Chondrocyte (in vitro differentiated cells): ENCODE data around the gene COG8. TPM values are rescaled to one million over a fixed set of nuclear protein-coding genes. Genes with fewer than 3 reads are reported as not detected.

Experiments used
- DNase-seq: peaks from one replicate; pipeline ENCODE4 v3.0.0; 2021; ENCODE audit warnings: mixed read lengths, low spot score
- H3K27ac Mint-ChIP-seq: one replicate; pipeline ENCODE4 v1.8.0; 2021; ENCODE audit warnings: mild to moderate bottlenecking, moderate library complexity, mixed read lengths; ENCODE audit not compliant: unreplicated experiment
- H3K27me3 Mint-ChIP-seq: 2 replicates; pipeline ENCODE4 v1.8.0; 2021; ENCODE audit warnings: low read depth, mixed read lengths
- H3K36me3 Mint-ChIP-seq: 2 replicates; pipeline ENCODE4 v1.8.0; 2021; ENCODE audit warnings: low read depth, mixed read lengths
- H3K4me1 Mint-ChIP-seq: 2 replicates; pipeline ENCODE4 v1.8.0; 2021; ENCODE audit warnings: low read depth, mild to moderate bottlenecking, mixed read lengths
- H3K4me3 Mint-ChIP-seq: one replicate; pipeline ENCODE4 v1.8.0; 2021; ENCODE audit warnings: mild to moderate bottlenecking, moderate library complexity, mixed read lengths; ENCODE audit not compliant: unreplicated experiment
- H3K9me3 Mint-ChIP-seq: 2 replicates; pipeline ENCODE4 v1.8.0; 2021; ENCODE audit warnings: low read depth, mixed read lengths
- total RNA-seq: library from RNA; stranded (reverse); gene quantifications from 3 replicates; pipeline ENCODE4 v1.2.1, GENCODE V29; 2021
- TF ChIP-seq, protein P1 (sequence below): fragments of 200-600 bp; sonication (generic); IDR thresholded peaks from 2 replicates; pipeline ENCODE4 v1.5.0; 2021; ENCODE audit warnings: antibody characterized with exemption, mild to moderate bottlenecking, moderate library complexity

The COG8 gene
- total RNA-seq, 1 donor from 2014 or later = 36.8 TPM

- Mint-ChIP-seq H3K27me3 (no peaks in the 10 kb centered on the region), H3K27ac (peak overlapping the region; percentile 76), H3K4me3 (peak overlapping the region; percentile 80), H3K4me1 (peaks cover 46% of the 10 kb centered on the region), H3K36me3 (peaks cover 10% of the 10 kb centered on the region), H3K9me3 (no peaks in the 10 kb centered on the region)
- DNase-seq = peak; percentile 64
- TF ChIP-seq, protein P1, sequence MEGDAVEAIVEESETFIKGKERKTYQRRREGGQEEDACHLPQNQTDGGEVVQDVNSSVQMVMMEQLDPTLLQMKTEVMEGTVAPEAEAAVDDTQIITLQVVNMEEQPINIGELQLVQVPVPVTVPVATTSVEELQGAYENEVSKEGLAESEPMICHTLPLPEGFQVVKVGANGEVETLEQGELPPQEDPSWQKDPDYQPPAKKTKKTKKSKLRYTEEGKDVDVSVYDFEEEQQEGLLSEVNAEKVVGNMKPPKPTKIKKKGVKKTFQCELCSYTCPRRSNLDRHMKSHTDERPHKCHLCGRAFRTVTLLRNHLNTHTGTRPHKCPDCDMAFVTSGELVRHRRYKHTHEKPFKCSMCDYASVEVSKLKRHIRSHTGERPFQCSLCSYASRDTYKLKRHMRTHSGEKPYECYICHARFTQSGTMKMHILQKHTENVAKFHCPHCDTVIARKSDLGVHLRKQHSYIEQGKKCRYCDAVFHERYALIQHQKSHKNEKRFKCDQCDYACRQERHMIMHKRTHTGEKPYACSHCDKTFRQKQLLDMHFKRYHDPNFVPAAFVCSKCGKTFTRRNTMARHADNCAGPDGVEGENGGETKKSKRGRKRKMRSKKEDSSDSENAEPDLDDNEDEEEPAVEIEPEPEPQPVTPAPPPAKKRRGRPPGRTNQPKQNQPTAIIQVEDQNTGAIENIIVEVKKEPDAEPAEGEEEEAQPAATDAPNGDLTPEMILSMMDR = no peak
These were observed 10.5 kb downstream of the COG8 start for GRCh38 chr16:69328854-69329316.

- Mint-ChIP-seq H3K4me1 (peaks cover 46% of the 10 kb centered on the region), H3K9me3 (no peaks in the 10 kb centered on the region), H3K27ac (no peak overlapping the region), H3K27me3 (no peaks in the 10 kb centered on the region), H3K36me3 (peaks cover 10% of the 10 kb centered on the region), H3K4me3 (no peak overlapping the region)
- DNase-seq = no peak
- TF ChIP-seq, protein P1 = no peak
These were observed 11.6 kb downstream of the COG8 start for GRCh38 chr16:69327585-69328310.

- H3K9me3 Mint-ChIP-seq = no peaks in the 10 kb centered on the region
- TF ChIP-seq, protein P1 = no peak
- DNase-seq = peak; percentile 6
- peak overlapping the region; percentile 59 for H3K27ac Mint-ChIP-seq
- H3K4me3 Mint-ChIP-seq = no peak overlapping the region
- H3K4me1 Mint-ChIP-seq = peaks cover 46% of the 10 kb centered on the region
- H3K36me3 Mint-ChIP-seq = peaks cover 21% of the 10 kb centered on the region
- no peaks in the 10 kb centered on the region for H3K27me3 Mint-ChIP-seq
These were observed 13.0 kb downstream of the COG8 start for GRCh38 chr16:69326172-69326873.

- Mint-ChIP-seq H3K27me3 (no peaks in the 10 kb centered on the region), H3K9me3 (no peaks in the 10 kb centered on the region), H3K4me3 (no peak overlapping the region), H3K36me3 (peaks cover 25% of the 10 kb centered on the region), H3K27ac (peak overlapping the region; percentile 59), H3K4me1 (peaks cover 44% of the 10 kb centered on the region)
- TF ChIP-seq, protein P1 = no peak
- peak; percentile 41 for DNase-seq
These were observed 13.6 kb downstream of the COG8 start for GRCh38 chr16:69325784-69326171.

GRCh38 chr16:69324585-69325253 is 14.6 kb downstream of the COG8 start:
- Mint-ChIP-seq H3K36me3 (peaks cover 28% of the 10 kb centered on the region), H3K9me3 (no peaks in the 10 kb centered on the region), H3K27me3 (no peaks in the 10 kb centered on the region), H3K4me1 (peaks cover 43% of the 10 kb centered on the region), H3K4me3 (no peak overlapping the region), H3K27ac (peak overlapping the region; percentile 17)
- TF ChIP-seq, protein P1 = no peak
- DNase-seq = peak; percentile 49
